NCI-H1930 (cell line): ENCODE data around the gene FIG4.
"Not testable (repeated sequence)": the region's sequence is repeated elsewhere in the genome, so short reads cannot be mapped to it uniquely, and the experiment has no call there.

Source experiments
- DNase-seq, 2 experiments: peaks; one replicate each; lab custom pipeline; 2025; lab: John Stamatoyannopoulos, UW

FIG4 gene

GRCh38 chr6:109854541-109855308 lies 163.6 kb downstream of the FIG4 start:
- DNase-seq, result no peak

GRCh38 chr6:109855476-109856040 lies 164.5 kb downstream of the FIG4 start:
- DNase-seq, result not testable (repeated sequence)

- DNase-seq, result no peak
Observed at GRCh38 chr6:109861946-109862345, 170.8 kb downstream of the FIG4 start.

GRCh38 chr6:109864050-109864449 lies 173.0 kb downstream of the FIG4 start:
- DNase-seq, result no peak

GRCh38 chr6:109865968-109866367 lies 174.9 kb downstream of the FIG4 start:
- peak; percentile 8 to 31 for DNase-seq

GRCh38 chr6:109867009-109867969 lies 176.2 kb downstream of the FIG4 start:
- DNase-seq, result no peak

- no peak for DNase-seq
Observed at GRCh38 chr6:109867970-109868358, 176.9 kb downstream of the FIG4 start.

GRCh38 chr6:109869398-109870088 lies 178.4 kb downstream of the FIG4 start:
- not testable (repeated sequence) for DNase-seq

- DNase-seq, result no peak
Observed at GRCh38 chr6:109870089-109870410, 179.0 kb downstream of the FIG4 start.

GRCh38 chr6:109872549-109872948 lies 181.5 kb downstream of the FIG4 start:
- no peak for DNase-seq

GRCh38 chr6:109872968-109873545 lies 182.0 kb downstream of the FIG4 start:
- DNase-seq, result no peak

- no peak for DNase-seq
Observed at GRCh38 chr6:109874086-109874485, 183.0 kb downstream of the FIG4 start.

- DNase-seq, result no peak
Observed at GRCh38 chr6:109874621-109875020, 183.5 kb downstream of the FIG4 start.
